Ishikawa (cell line): ENCODE measurements around the gene SPNS3.

Experiments used
- CEBPB ChIP-seq: IDR thresholded peaks from 2 replicates; pipeline ENCODE4 v1.6.1; 2012
- CREB1 ChIP-seq: IDR thresholded peaks from 2 replicates; pipeline ENCODE4 v1.6.1; 2012; ENCODE audit warnings: low read depth
- EP300 ChIP-seq: IDR thresholded peaks from 2 replicates; pipeline ENCODE4 v1.6.1; 2012; ENCODE audit warnings: borderline replicate concordance
- RAD21 ChIP-seq: IDR thresholded peaks from 2 replicates; pipeline ENCODE4 v1.6.1; 2012; ENCODE audit warnings: low read depth
- TCF12 ChIP-seq: IDR thresholded peaks from 2 replicates; pipeline ENCODE4 v1.6.1; 2012; ENCODE audit warnings: low read depth
- YY1 ChIP-seq: IDR thresholded peaks from 2 replicates; pipeline ENCODE4 v1.6.1; 2012; ENCODE audit warnings: low read depth
- ZBTB7A ChIP-seq: IDR thresholded peaks from 2 replicates; pipeline ENCODE4 v1.6.1; 2012; ENCODE audit warnings: low read depth
- TF ChIP-seq, protein P1 (sequence below): IDR thresholded peaks from 2 replicates; pipeline ENCODE4 v1.6.1; 2012

GRCh38 chr17:4514206-4514605 lies 80.5 kb downstream of the SPNS3 start:
- TF ChIP-seq CEBPB (no peak), ZBTB7A (peak; percentile 86), TCF12 (peak; percentile 83), EP300 (peak; percentile 58; the same call in 1 of the 2 replicates), YY1 (no peak), RAD21 (no peak; the same call in none of the 2 replicates), CREB1 (no peak)
- TF ChIP-seq, protein P1, sequence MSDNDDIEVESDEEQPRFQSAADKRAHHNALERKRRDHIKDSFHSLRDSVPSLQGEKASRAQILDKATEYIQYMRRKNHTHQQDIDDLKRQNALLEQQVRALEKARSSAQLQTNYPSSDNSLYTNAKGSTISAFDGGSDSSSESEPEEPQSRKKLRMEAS = peak; percentile 62; the same call in 1 of the 2 replicates
